ENCODE data around the gene PTK6. TPM values are rescaled to one million over a fixed set of nuclear protein-coding genes. Genes with fewer than 3 reads are reported as not detected.

The PTK6 gene
- total and polyA plus RNA-seq, 2 of the 13 experiments (the other 11 are each of a cell fraction or from before 2014, with no cell fraction given): 0.08 TPM; not detected in 1

GRCh38 chr20:63574829-63575743 is 37.9 kb upstream of the PTK6 start (continued):
- TF ChIP-seq SMARCE1 (IDR thresholded peaks at IDR 0.05; ENCODE audit: borderline replicate concordance): no peak
- TF ChIP-seq, protein P1, sequence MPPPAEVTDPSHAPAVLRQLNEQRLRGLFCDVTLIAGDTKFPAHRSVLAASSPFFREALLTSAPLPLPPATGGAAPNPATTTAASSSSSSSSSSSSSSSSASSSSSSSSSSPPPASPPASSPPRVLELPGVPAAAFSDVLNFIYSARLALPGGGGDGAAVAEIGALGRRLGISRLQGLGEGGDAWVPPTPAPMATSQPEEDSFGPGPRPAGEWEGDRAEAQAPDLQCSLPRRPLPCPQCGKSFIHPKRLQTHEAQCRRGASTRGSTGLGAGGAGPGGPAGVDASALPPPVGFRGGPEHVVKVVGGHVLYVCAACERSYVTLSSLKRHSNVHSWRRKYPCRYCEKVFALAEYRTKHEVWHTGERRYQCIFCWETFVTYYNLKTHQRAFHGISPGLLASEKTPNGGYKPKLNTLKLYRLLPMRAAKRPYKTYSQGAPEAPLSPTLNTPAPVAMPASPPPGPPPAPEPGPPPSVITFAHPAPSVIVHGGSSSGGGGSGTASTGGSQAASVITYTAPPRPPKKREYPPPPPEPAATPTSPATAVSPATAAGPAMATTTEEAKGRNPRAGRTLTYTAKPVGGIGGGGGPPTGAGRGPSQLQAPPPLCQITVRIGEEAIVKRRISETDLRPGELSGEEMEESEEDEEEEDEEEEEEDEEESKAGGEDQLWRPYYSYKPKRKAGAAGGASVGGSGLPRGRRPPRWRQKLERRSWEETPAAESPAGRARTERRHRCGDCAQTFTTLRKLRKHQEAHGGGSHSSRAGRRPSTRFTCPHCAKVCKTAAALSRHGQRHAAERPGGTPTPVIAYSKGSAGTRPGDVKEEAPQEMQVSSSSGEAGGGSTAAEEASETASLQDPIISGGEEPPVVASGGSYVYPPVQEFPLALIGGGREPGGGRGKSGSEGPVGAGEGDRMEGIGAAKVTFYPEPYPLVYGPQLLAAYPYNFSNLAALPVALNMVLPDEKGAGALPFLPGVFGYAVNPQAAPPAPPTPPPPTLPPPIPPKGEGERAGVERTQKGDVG (CRISPR knock-in tag; IDR thresholded peaks at IDR 0.05; ENCODE audit: borderline replicate concordance): no peak; the same call in 1 of the 2 replicates
- TF ChIP-seq JUN (CRISPR knock-in tag; IDR thresholded peaks at IDR 0.05): 0 out of 2 replicates have a peak, but pooled peaks have one; percentile 23
- peak; percentile 30; the same call in 1 of the 2 replicates for TF ChIP-seq KDM3A (CRISPR knock-in tag; IDR thresholded peaks at IDR 0.05; ENCODE audit: low read depth)
- TF ChIP-seq ZSCAN30 (CRISPR knock-in tag; IDR thresholded peaks at IDR 0.05): no peak
- no peak for TF ChIP-seq ZNF180 (CRISPR knock-in tag; IDR thresholded peaks at IDR 0.05; ENCODE audit: borderline replicate concordance, low read depth)
- peak; percentile 61; the same call in 1 of the 2 replicates for TF ChIP-seq NFYC (CRISPR knock-in tag; IDR thresholded peaks at IDR 0.05)
- TF ChIP-seq, protein P2, sequence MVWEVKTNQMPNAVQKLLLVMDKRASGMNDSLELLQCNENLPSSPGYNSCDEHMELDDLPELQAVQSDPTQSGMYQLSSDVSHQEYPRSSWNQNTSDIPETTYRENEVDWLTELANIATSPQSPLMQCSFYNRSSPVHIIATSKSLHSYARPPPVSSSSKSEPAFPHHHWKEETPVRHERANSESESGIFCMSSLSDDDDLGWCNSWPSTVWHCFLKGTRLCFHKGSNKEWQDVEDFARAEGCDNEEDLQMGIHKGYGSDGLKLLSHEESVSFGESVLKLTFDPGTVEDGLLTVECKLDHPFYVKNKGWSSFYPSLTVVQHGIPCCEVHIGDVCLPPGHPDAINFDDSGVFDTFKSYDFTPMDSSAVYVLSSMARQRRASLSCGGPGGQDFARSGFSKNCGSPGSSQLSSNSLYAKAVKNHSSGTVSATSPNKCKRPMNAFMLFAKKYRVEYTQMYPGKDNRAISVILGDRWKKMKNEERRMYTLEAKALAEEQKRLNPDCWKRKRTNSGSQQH (CRISPR knock-in tag; IDR thresholded peaks at IDR 0.05; ENCODE audit: low read depth): no peak
- TF ChIP-seq LCORL (IDR thresholded peaks at IDR 0.05): no peak
- 0 out of 2 replicates have a peak, but pooled peaks have one; percentile 7 for TF ChIP-seq LCORL (CRISPR knock-in tag; IDR thresholded peaks at IDR 0.05)
- TF ChIP-seq PHF5A (CRISPR knock-in tag; IDR thresholded peaks at IDR 0.05; ENCODE audit: low read depth, unreplicated experiment): no peak
- peak; percentile 9; the same call in 1 of the 2 replicates for TF ChIP-seq CBX5 (CRISPR knock-in tag; IDR thresholded peaks at IDR 0.05; ENCODE audit: borderline replicate concordance)
- no peak for TF ChIP-seq ZNF260 (CRISPR knock-in tag; IDR thresholded peaks at IDR 0.05; ENCODE audit: borderline replicate concordance, low read depth)
- TF ChIP-seq CEBPG (CRISPR knock-in tag; IDR thresholded peaks at IDR 0.05): peak; percentile 93
- TF ChIP-seq REPIN1 (CRISPR knock-in tag; IDR thresholded peaks at IDR 0.05; ENCODE audit: borderline replicate concordance, low read depth): no peak
- no peak; the same call in 1 of the 2 replicates for TF ChIP-seq HMG20B (CRISPR knock-in tag; conservative IDR thresholded peaks at IDR 0.05)
- TF ChIP-seq SSRP1 (CRISPR knock-in tag; IDR thresholded peaks at IDR 0.05): no peak
- peak; percentile 54; the same call in 1 of the 2 replicates for TF ChIP-seq GABPB1 (CRISPR knock-in tag; IDR thresholded peaks at IDR 0.05)
- peak; percentile 24; the same call in 1 of the 2 replicates for TF ChIP-seq ZNF644 (CRISPR knock-in tag; IDR thresholded peaks at IDR 0.05; ENCODE audit: low read depth)
- peak; percentile 31; the same call in 1 of the 2 replicates for TF ChIP-seq BCL6 (CRISPR knock-in tag; IDR thresholded peaks at IDR 0.05)
- 0 out of 2 replicates have a peak, but pooled peaks have one; percentile 17 for TF ChIP-seq FOXO1 (CRISPR knock-in tag; IDR thresholded peaks at IDR 0.05)

Data from HepG2 (cell line).